Mesendoderm (in vitro differentiated cells): ENCODE data around the gene MALL.
A peak's percentile ranks its signal among the peaks of the same experiment; 100 is the strongest.
"Not testable (repeated sequence)": the region's sequence is repeated elsewhere in the genome, so short reads cannot be mapped to it uniquely, and the experiment has no call there.

Experiments
- DNase-seq: peaks from one replicate; pipeline ENCODE4 v3.0.0; 2013
- H2AK5ac ChIP-seq: 2 replicates; pipeline ENCODE4 v1.6.1; 2013; ENCODE audit warnings: low read length, inconsistent platforms
- H2BK120ac ChIP-seq: 2 replicates; pipeline ENCODE4 v1.6.1; 2013; ENCODE audit warnings: low read depth, mild to moderate bottlenecking, low read length, moderate library complexity, mixed read lengths
- H2BK15ac ChIP-seq: replicated peaks from 2 replicates; pipeline ENCODE4 v1.6.1; 2013; ENCODE audit warnings: low read depth, mild to moderate bottlenecking, moderate library complexity
- H2BK5ac ChIP-seq: 2 replicates; pipeline ENCODE4 v1.6.1; 2013; ENCODE audit warnings: low read length, inconsistent platforms
- H3K18ac ChIP-seq: 2 replicates; pipeline ENCODE4 v1.6.1; 2013; ENCODE audit warnings: mild to moderate bottlenecking, low read length, mixed read lengths
- H3K23ac ChIP-seq: one replicate; pipeline ENCODE4 v1.6.1; 2013; ENCODE audit warnings: low read length
- H3K27ac ChIP-seq: 2 replicates; pipeline ENCODE4 v1.5.1; 2013; ENCODE audit warnings: low read depth, mild to moderate bottlenecking, inconsistent platforms, low read length, moderate library complexity
- H3K27me3 ChIP-seq: 2 replicates; pipeline ENCODE4 v1.6.1; 2013; ENCODE audit warnings: low read length, control low read depth, mild to moderate bottlenecking, inconsistent platforms; ENCODE audit not compliant: insufficient read depth, poor library complexity
- H3K36me3 ChIP-seq: 2 replicates; pipeline ENCODE4 v1.6.1; 2013; ENCODE audit warnings: low read length, inconsistent platforms; ENCODE audit not compliant: control insufficient read depth, insufficient read depth
- H3K4ac ChIP-seq: one replicate; pipeline ENCODE4 v1.6.1; 2013; ENCODE audit warnings: low read depth, mild to moderate bottlenecking, low read length, moderate library complexity
- H3K4me1 ChIP-seq: 2 replicates; pipeline ENCODE4 v1.6.1; 2013; ENCODE audit warnings: low read depth, low read length, inconsistent platforms; ENCODE audit not compliant: control insufficient read depth
- H3K4me2 ChIP-seq: 2 replicates; pipeline ENCODE4 v1.6.1; 2013; ENCODE audit warnings: low read length
- H3K4me3 ChIP-seq: 2 replicates; pipeline ENCODE4 v1.5.1; 2013; ENCODE audit warnings: mild to moderate bottlenecking, low read length
- H3K56ac ChIP-seq: one replicate; pipeline ENCODE4 v1.6.1; 2013; ENCODE audit warnings: low read length
- H3K79me1 ChIP-seq: 2 replicates; pipeline ENCODE4 v1.6.1; 2013; ENCODE audit warnings: low read length, inconsistent platforms
- H3K79me2 ChIP-seq: 2 replicates; pipeline ENCODE4 v1.6.1; 2013; ENCODE audit warnings: mild to moderate bottlenecking, low read length; ENCODE audit not compliant: control insufficient read depth, insufficient read depth
- H3K9ac ChIP-seq: 2 replicates; pipeline ENCODE4 v1.6.1; 2013; ENCODE audit warnings: low read length, inconsistent platforms
- H4K5ac ChIP-seq: one replicate; pipeline ENCODE4 v1.6.1; 2013; ENCODE audit warnings: low read length
- H4K8ac ChIP-seq: one replicate; pipeline ENCODE4 v1.6.1; 2013; ENCODE audit warnings: low read depth, mild to moderate bottlenecking, control low read depth, low read length, moderate library complexity
- WGBS: extraction: QIAGEN DNeasy Blood & Tissue Kit; methylation state at CpG from one replicate; pipeline ENCODE4 v1.1.7; 2013; ENCODE audit warnings: low lambda C conversion rate, missing lambda C conversion rate; ENCODE audit not compliant: insufficient coverage; ENCODE audit errors: extremely low coverage; 5-methylcytosine and 5-hydroxymethylcytosine counted together

The MALL gene

DNA sequence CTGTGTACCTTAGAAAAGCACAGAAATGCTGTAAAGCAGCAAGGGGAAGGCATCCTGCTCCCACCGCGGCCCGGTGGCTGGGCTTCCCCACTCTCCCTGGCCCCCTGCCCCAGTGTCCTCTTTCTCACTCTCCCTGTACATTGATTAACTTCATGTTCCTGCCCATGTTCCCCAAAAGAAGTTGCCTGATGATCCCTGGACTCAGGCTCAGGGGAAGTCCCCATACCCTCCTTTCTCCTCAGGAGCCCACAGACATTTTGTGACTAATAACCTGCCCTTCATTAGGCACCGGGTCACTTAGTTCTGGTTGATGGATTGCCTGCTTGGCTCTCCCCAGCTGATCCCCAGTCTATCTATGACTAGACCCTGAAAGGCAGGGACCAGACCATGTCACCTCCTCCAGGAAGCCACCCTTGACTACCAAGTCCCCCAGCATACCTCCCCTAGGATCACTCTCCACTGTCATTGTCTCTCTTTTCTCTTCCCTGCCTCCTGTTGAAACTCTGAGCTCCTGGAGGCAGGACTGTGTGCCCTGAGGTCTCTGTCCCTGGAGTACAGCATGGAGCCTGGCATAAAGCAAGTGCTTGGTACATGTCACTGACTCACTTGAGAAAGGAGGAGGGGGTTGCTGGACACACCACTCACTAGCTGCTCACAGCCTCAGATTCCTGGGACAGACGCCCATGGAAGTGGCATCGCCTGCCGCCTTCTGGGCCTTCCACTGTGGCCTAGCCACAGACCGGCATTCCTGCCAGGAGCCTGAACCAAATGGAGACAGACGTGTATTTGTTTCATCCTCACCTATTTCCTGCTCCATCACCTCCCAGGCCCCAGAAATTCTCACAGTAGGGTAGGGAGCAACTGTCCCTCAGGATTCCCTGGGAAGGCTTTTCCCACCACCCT lies 13.5 kb downstream of the MALL start:
- peak overlapping the region; percentile 35 for H3K56ac ChIP-seq
- no peak overlapping the region for H3K4me3 ChIP-seq
- H2AK5ac ChIP-seq: no peak overlapping the region
- DNase-seq: no peak
- no peaks in the 10 kb centered on the region for H3K4me1 ChIP-seq
- H3K4ac ChIP-seq: no peak overlapping the region
- no peak overlapping the region for H3K27ac ChIP-seq
- H3K23ac ChIP-seq: no peak overlapping the region
- H4K8ac ChIP-seq: no peak overlapping the region
- no peak overlapping the region for H3K18ac ChIP-seq
- H3K27me3 ChIP-seq: no peaks in the 10 kb centered on the region
- H3K79me2 ChIP-seq: no peaks in the 10 kb centered on the region
- H3K79me1 ChIP-seq: no peaks in the 10 kb centered on the region
- H4K5ac ChIP-seq: no peak overlapping the region
- H3K4me2 ChIP-seq: no peak overlapping the region
- H2BK120ac ChIP-seq: no peak overlapping the region
- no peak overlapping the region for H2BK15ac ChIP-seq
- no peaks in the 10 kb centered on the region for H3K36me3 ChIP-seq
- WGBS: no CpG with 5 or more reads among the region's 9 CpGs
- H2BK5ac ChIP-seq: no peak overlapping the region
- H3K9ac ChIP-seq: no peak overlapping the region

DNA sequence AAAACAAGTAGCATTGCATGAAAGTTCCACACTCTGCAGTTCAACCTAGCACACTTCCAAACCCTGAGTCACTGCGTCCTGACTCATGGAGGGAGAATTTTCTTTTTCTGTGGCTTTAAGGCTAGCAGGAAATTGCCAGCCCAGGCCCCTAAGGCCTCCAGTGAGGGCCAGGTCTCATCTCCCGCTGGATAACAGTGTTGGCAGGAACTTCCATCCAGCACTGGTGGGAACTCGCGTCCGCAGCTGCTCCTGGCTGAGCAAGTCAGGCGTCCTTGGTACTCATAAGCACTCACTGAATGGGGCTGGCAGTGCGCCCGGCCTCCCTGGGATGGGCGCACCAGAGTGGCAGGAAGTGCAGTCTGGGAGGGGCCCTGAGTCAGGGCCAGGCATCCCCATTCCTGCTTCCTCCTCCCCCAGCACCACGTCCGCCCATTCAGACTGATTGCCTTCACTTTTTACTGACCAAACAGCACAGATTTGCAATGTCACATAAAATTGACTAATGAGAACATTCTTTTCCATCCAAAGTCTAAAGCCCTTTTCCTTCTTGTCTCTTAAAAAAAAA lies 14.3 kb downstream of the MALL start:
- Histone ChIP-seq H3K36me3 (no peaks in the 10 kb centered on the region), H2BK120ac (no peak overlapping the region), H3K9ac (no peak overlapping the region), H3K4me1 (no peaks in the 10 kb centered on the region), H3K79me1 (no peaks in the 10 kb centered on the region), H3K4me3 (no peak overlapping the region), H3K27ac (no peak overlapping the region), H2AK5ac (no peak overlapping the region), H3K79me2 (no peaks in the 10 kb centered on the region), H2BK5ac (no peak overlapping the region), H3K4me2 (no peak overlapping the region), H3K4ac (no peak overlapping the region), H2BK15ac (no peak overlapping the region), H4K5ac (no peak overlapping the region), H3K18ac (no peak overlapping the region), H3K56ac (peak overlapping the region; percentile 46), H4K8ac (no peak overlapping the region), H3K27me3 (no peaks in the 10 kb centered on the region), H3K23ac (no peak overlapping the region)
- peak; percentile 83 for DNase-seq
- no CpG with 5 or more reads among the region's 11 CpGs for WGBS

DNA sequence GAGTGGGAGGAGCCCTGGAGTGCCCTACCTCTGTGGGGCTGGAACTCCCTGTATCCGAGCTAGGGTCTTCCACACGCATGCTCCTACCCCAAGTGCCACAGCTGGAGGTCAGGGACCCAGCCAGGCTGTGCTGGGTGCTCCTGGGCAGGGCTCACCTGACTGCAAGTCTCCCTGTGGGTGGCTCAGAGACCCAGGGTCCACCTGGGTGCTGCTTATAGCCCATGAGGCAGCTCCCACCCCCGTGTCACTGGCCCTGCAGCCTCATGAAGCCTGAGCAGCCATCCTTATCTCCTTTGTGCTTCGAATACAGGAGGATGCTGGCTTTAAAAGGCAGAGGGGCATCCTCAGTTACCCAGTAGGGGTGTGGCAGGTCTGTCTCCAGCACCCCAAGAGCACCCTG lies 14.7 kb downstream of the MALL start:
- not testable (repeated sequence) for H2BK5ac ChIP-seq, H3K79me1 ChIP-seq, H4K5ac ChIP-seq, H3K4me1 ChIP-seq, H3K79me2 ChIP-seq, H3K4me3 ChIP-seq, DNase-seq, H3K4ac ChIP-seq, H2BK120ac ChIP-seq, H3K36me3 ChIP-seq, H3K4me2 ChIP-seq, H4K8ac ChIP-seq, H3K23ac ChIP-seq, H3K9ac ChIP-seq, H2AK5ac ChIP-seq, H3K27me3 ChIP-seq, H3K27ac ChIP-seq, H3K18ac ChIP-seq, H2BK15ac ChIP-seq
- H3K56ac ChIP-seq: peak overlapping the region; percentile 31
- WGBS: no CpG with 5 or more reads among the region's 4 CpGs

DNA sequence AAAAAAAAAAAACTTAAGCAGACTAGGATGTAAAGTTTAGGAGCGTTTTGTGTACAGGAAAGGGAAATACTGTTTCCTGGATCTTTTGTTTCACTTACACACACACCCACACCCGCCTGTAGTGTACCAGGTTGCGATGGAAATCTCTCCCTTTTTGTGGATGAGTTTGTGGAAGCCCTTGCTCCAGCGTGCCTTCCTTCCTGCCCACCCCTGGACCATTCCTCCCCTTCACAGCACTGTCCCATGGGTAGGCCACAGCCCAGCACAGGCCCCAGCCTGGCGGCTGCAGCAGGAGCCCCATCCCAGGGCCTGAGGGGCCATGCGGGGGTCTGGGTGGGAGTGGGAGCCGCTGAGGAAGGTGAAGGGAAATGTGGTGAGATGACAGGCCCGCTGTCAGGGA lies 15.1 kb downstream of the MALL start:
- no peak overlapping the region for H2BK15ac ChIP-seq
- no peak overlapping the region for H3K27ac ChIP-seq
- no peak overlapping the region for H3K23ac ChIP-seq
- no peaks in the 10 kb centered on the region for H3K79me2 ChIP-seq
- H3K9ac ChIP-seq: no peak overlapping the region
- H3K4me3 ChIP-seq: no peak overlapping the region
- no peak overlapping the region for H3K4ac ChIP-seq
- no peak overlapping the region for H4K5ac ChIP-seq
- H3K79me1 ChIP-seq: no peaks in the 10 kb centered on the region
- H4K8ac ChIP-seq: no peak overlapping the region
- no peak overlapping the region for H3K4me2 ChIP-seq
- no peak overlapping the region for H2AK5ac ChIP-seq
- no peak overlapping the region for H3K18ac ChIP-seq
- no peaks in the 10 kb centered on the region for H3K27me3 ChIP-seq
- no CpG with 5 or more reads among the region's 8 CpGs for WGBS
- H2BK120ac ChIP-seq: no peak overlapping the region
- no peaks in the 10 kb centered on the region for H3K36me3 ChIP-seq
- no peaks in the 10 kb centered on the region for H3K4me1 ChIP-seq
- DNase-seq: no peak
- no peak overlapping the region for H3K56ac ChIP-seq
- no peak overlapping the region for H2BK5ac ChIP-seq

DNA sequence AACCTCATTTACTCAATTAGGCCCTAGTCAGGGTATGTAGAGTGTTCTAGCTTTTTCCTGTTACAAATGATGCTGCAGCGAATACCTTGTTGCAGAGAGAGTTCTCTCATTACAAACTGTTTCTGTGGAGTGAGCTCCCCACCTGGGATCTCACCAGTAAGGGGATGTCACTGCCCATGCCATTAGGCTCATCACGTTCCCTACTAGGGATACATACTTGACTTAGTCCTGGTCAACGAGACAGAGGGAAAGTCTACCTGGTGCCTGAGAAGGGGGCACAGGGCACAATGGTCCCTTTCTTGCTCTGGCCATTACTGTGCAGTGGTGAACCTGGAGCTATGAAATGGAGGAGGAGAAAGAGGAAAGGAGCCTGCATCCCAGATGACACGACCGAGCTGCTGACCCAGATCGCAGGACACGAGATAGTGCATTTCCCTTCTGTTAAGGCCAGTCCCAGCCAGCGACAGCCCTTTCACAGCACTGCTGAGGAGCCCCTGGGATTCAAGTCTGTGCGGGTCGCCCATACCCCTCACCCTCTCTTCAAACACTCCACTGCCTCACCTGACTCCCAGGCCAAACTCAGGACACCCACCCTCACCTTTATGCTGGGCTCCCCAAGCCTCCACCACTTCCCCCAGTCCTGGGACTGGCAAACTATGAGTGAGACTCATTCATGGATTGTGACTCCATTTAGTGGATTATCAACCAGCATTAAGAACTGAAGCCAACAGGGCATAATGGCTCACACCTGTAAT lies 16.0 kb downstream of the MALL start:
- Histone ChIP-seq H3K27me3 (no peaks in the 10 kb centered on the region), H3K18ac (no peak overlapping the region), H2AK5ac (no peak overlapping the region), H4K5ac (no peak overlapping the region), H3K9ac (no peak overlapping the region), H3K79me2 (no peaks in the 10 kb centered on the region), H4K8ac (no peak overlapping the region), H3K36me3 (no peaks in the 10 kb centered on the region), H3K4me1 (no peaks in the 10 kb centered on the region), H3K27ac (no peak overlapping the region), H3K4ac (no peak overlapping the region), H2BK15ac (no peak overlapping the region), H3K23ac (no peak overlapping the region), H3K56ac (no peak overlapping the region), H3K79me1 (no peaks in the 10 kb centered on the region), H3K4me2 (no peak overlapping the region), H3K4me3 (no peak overlapping the region), H2BK120ac (no peak overlapping the region), H2BK5ac (no peak overlapping the region)
- WGBS: no CpG with 5 or more reads among the region's 10 CpGs
- no peak for DNase-seq
